B cell (primary cell): Measurements from ENCODE around the gene VPS26A. TPM values are rescaled to one million over a fixed set of nuclear protein-coding genes. Genes with fewer than 3 reads are reported as not detected.
"Not testable (repeated sequence)": the region's sequence is repeated elsewhere in the genome, so short reads cannot be mapped to it uniquely, and the experiment has no call there.

Experiments used
- ATAC-seq: fragments of 200-7000 bp; cut with Tn5 transposase; one replicate; pipeline ENCODE4 v1.10.0; 2021; ENCODE audit warnings: low read depth, mild to moderate bottlenecking, moderate number of reproducible peaks, moderate library complexity
- CTCF ChIA-PET: fragments of 350-600 bp; sonication (Branson Sonifier 250); formaldehyde crosslinking; loops from one replicate; lab custom pipeline; 2021; ENCODE audit warnings: antibody characterized with exemption, inconsistent platforms; lab: Charles Lee
- POLR2A ChIA-PET: fragments of 350-600 bp; sonication (Branson Sonifier 250); formaldehyde crosslinking; loops from one replicate; lab custom pipeline; 2021; ENCODE audit warnings: antibody characterized with exemption; lab: Charles Lee
- DNase-seq: peaks from one replicate; pipeline ENCODE4 v3.0.0; 2013
- H2AFZ ChIP-seq: 2 replicates; pipeline ENCODE4 v1.6.1; 2012; ENCODE audit warnings: mild to moderate bottlenecking, low read depth, low read length; ENCODE audit not compliant: insufficient read depth, poor library complexity, severe bottlenecking
- H3K27ac ChIP-seq, 2 donors: 1 replicate in 1 of 2; 2 replicates in 1 of 2; pipeline ENCODE4 v1.5.1; 2012 to 2013; ENCODE audit warnings: low read length in 2 of 2, mild to moderate bottlenecking in 2 of 2, moderate library complexity in 1 of 2
- H3K27me3 ChIP-seq, 4 experiments: fragments of 200-600 bp in 1 of 4; sonication (generic) in 1 of 4; replicated peaks in 1 of 4; 1 replicate in 2 of 4; 2 replicates in 2 of 4; pipeline versions ENCODE4 v1.6.1 to v1.7.0; 2013 to 2016; ENCODE audit warnings: low read length in 3 of 4, mild to moderate bottlenecking in 2 of 4, mixed read lengths in 1 of 4, moderate library complexity in 1 of 4; ENCODE audit not compliant: insufficient read depth in 4 of 4, control insufficient read depth in 3 of 4; ENCODE audit errors: control extremely low read depth in 1 of 4
- H3K36me3 ChIP-seq, 2 experiments: replicated peaks in 1 of 2; 1 replicate in 1 of 2; 2 replicates in 1 of 2; pipeline versions ENCODE4 v1.6.1 to v1.7.1; 2013; ENCODE audit warnings: low read length in 1 of 2; ENCODE audit not compliant: insufficient read depth in 2 of 2, control insufficient read depth in 1 of 2; ENCODE audit errors: control extremely low read depth in 1 of 2, extremely low read depth in 1 of 2
- H3K4me1 ChIP-seq, 2 donors: fragments of 200-600 bp in 1 of 2; sonication (generic) in 1 of 2; 1 replicate in 1 of 2; 2 replicates in 1 of 2; pipeline versions ENCODE4 v1.5.1 to v1.6.1; 2013 to 2017; ENCODE audit warnings: low read length in 2 of 2; ENCODE audit not compliant: control insufficient read depth in 2 of 2, insufficient read depth in 2 of 2
- H3K4me2 ChIP-seq: replicated peaks from 2 replicates; pipeline ENCODE3; 2012; ENCODE audit warnings: mild to moderate bottlenecking, low read depth, low read length; ENCODE audit not compliant: poor library complexity, severe bottlenecking
- H3K4me3 ChIP-seq, 5 experiments: fragments of 200-600 bp in 1 of 5; sonication (generic) in 1 of 5; 1 replicate in 3 of 5; 2 replicates in 2 of 5; pipeline versions ENCODE4 v1.5.1 to v1.7.0; 2011 to 2016; ENCODE audit warnings: low read length in 4 of 5, mild to moderate bottlenecking in 4 of 5, low read depth in 2 of 5, control low read depth in 1 of 5, moderate library complexity in 1 of 5; ENCODE audit not compliant: insufficient read depth in 1 of 5; ENCODE audit errors: control extremely low read depth in 1 of 5, extremely low read depth in 1 of 5
- H3K79me2 ChIP-seq: fragments of 200-600 bp; sonication (generic); one replicate; pipeline ENCODE4 v1.6.0; 2016; ENCODE audit warnings: low read length; ENCODE audit not compliant: control insufficient read depth, insufficient read depth
- H3K9ac ChIP-seq: fragments of 200-600 bp; sonication (generic); 2 replicates; pipeline ENCODE4 v1.6.1; 2017; ENCODE audit warnings: mild to moderate bottlenecking, low read length, moderate library complexity
- H3K9me3 ChIP-seq, 3 donors: one replicate each; pipeline versions ENCODE4 v1.6.1 to v1.7.1; 2013; ENCODE audit warnings: low read length in 2 of 3; ENCODE audit not compliant: control insufficient read depth in 2 of 3, insufficient read depth in 1 of 3; ENCODE audit errors: control extremely low read depth in 1 of 3
- H4K20me1 ChIP-seq: 2 replicates; pipeline ENCODE4 v1.6.0; 2012; ENCODE audit warnings: mild to moderate bottlenecking, low read length; ENCODE audit not compliant: insufficient read depth, control insufficient read depth, poor library complexity, severe bottlenecking
- H3K27ac Mint-ChIP-seq: one replicate; pipeline ENCODE4 v1.8.0; 2021; ENCODE audit warnings: mixed read lengths
- H3K27me3 Mint-ChIP-seq: one replicate; pipeline ENCODE4 v1.8.0; 2021; ENCODE audit warnings: mixed read lengths
- H3K4me1 Mint-ChIP-seq: one replicate; pipeline ENCODE4 v1.8.0; 2021; ENCODE audit warnings: mixed read lengths
- H3K4me3 Mint-ChIP-seq: one replicate; pipeline ENCODE4 v1.8.0; 2021; ENCODE audit warnings: mixed read lengths
- H3K9me3 Mint-ChIP-seq: one replicate; pipeline ENCODE4 v1.8.0; 2022; ENCODE audit warnings: mixed read lengths; ENCODE audit not compliant: insufficient read depth
- CTCF ChIP-seq: fragments of 200-600 bp; IDR thresholded peaks from one replicate; pipeline ENCODE4 v1.8.0; 2022; ENCODE audit warnings: antibody characterized with exemption, mild to moderate bottlenecking
- EZH2 ChIP-seq: IDR thresholded peaks from 2 replicates; pipeline ENCODE4 v1.6.1; 2012; ENCODE audit warnings: borderline replicate concordance, low read depth, mild to moderate bottlenecking, moderate library complexity, low read length; ENCODE audit not compliant: insufficient read depth, poor library complexity, severe bottlenecking
- WGBS: methylation state at CpG from one replicate; pipeline ENCODE4 v1.1.5; 2013; ENCODE audit warnings: missing lambda C conversion rate; ENCODE audit not compliant: insufficient coverage; 5-methylcytosine and 5-hydroxymethylcytosine counted together
- intact Hi-C: fragments of 100-400 bp; cut with micrococcal nuclease; formaldehyde crosslinking; loops from one replicate; pipeline ENCODE4 v1.10.0; 2022
- polyA plus RNA-seq: library from polyadenylated mRNA; depleted of rRNA; stranded (reverse); fragments of >200 nt; gene quantifications from 2 replicates; pipeline ENCODE4 v1.2.3, GENCODE V29; 2012
- total RNA-seq, 2 donors: library from RNA; stranded (reverse); fragments of 120-200 nt in 1 of 2; gene quantifications; 1 replicate in 1 of 2; 2 replicates in 1 of 2; pipeline versions ENCODE4 v1.2.3 to v1.2.4, GENCODE V29; 2013 to 2022

Gene VPS26A
- total and polyA plus RNA-seq, 2 donors (not counting 1 experiment from before 2014, with no cell fraction given): 5.0 to 29.9 TPM

GRCh38 chr10:69141304-69141703, 17.3 kb downstream of the VPS26A start:
- H3K4me3 ChIP-seq: no peak overlapping the region
- no peaks in the 10 kb centered on the region for H3K27me3 ChIP-seq
- H3K4me2 ChIP-seq: no peak overlapping the region
- peaks cover 0 to 13% of the 10 kb centered on the region in 2 experiments for H3K36me3 ChIP-seq
- H3K27ac Mint-ChIP-seq: no peak overlapping the region
- CTCF ChIA-PET: no interaction called here
- H3K9ac ChIP-seq: no peak overlapping the region
- DNase-seq (no peak), ATAC-seq (no peak)
- no peaks in the 10 kb centered on the region for H3K4me1 ChIP-seq
- H3K79me2 ChIP-seq: peaks cover 74% of the 10 kb centered on the region
- no peak for TF ChIP-seq EZH2
- TF ChIP-seq CTCF: no peak
- POLR2A ChIA-PET: no interaction called here
- H3K4me1 Mint-ChIP-seq: peaks cover 16% of the 10 kb centered on the region
- no peak overlapping the region for H3K27ac ChIP-seq
- H3K27me3 Mint-ChIP-seq: no peaks in the 10 kb centered on the region
- WGBS: no CpG with 5 or more reads among the region's 1 CpG
- no peaks in the 10 kb centered on the region for H3K9me3 ChIP-seq
- intact Hi-C loops: no loop called here
- no peak overlapping the region for H3K4me3 Mint-ChIP-seq
- H2AFZ ChIP-seq: no peak overlapping the region
- H3K9me3 Mint-ChIP-seq: no peaks in the 10 kb centered on the region
- H4K20me1 ChIP-seq: peaks cover 9% of the 10 kb centered on the region

DNA sequence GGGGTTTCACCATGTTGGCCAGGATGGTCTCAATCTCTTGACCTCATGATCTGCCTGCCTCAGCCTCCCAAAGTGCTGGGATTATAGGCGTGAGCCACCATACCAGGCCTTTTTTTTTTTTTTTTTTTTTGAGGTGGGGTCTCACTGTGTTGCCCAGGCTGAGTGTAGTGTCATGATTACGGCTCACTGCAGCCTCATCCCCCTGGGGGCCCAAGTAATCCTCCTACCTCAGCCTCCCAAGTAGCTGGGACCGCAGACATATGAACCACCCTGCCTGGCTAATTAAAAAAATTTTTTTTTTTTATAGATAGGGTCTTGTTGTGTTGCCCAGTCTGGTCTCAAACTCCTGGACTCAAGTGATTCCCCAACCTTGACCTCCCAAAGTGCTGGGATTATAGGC, 18.1 kb downstream of the VPS26A start:
- ATAC-seq, H3K4me3 ChIP-seq, H3K27me3 ChIP-seq, POLR2A ChIA-PET, DNase-seq, H3K4me2 ChIP-seq, H3K9ac ChIP-seq, H3K27ac Mint-ChIP-seq, H3K27ac ChIP-seq, H3K4me3 Mint-ChIP-seq, intact Hi-C loops, H4K20me1 ChIP-seq, CTCF ChIA-PET, H3K9me3 Mint-ChIP-seq, H3K27me3 Mint-ChIP-seq, H3K4me1 ChIP-seq, H2AFZ ChIP-seq, H3K9me3 ChIP-seq: not testable (repeated sequence)
- Histone ChIP-seq H3K79me2 (peaks cover 78% of the 10 kb centered on the region), H3K36me3 (peaks cover 0 to 10% of the 10 kb centered on the region in 2 experiments)
- WGBS: no CpG with 5 or more reads among the region's 3 CpGs
- peaks cover 20% of the 10 kb centered on the region for H3K4me1 Mint-ChIP-seq
